Measurements from ENCODE around the gene OPHN1. TPM values are rescaled to one million over a fixed set of nuclear protein-coding genes. Genes with fewer than 3 reads are reported as not detected.

The OPHN1 gene
- total and polyA plus RNA-seq, 2 of the 13 experiments (the other 11 are each of a cell fraction or from before 2014, with no cell fraction given) = 1.6 to 1.7 TPM

- TF ChIP-seq, protein P1, sequence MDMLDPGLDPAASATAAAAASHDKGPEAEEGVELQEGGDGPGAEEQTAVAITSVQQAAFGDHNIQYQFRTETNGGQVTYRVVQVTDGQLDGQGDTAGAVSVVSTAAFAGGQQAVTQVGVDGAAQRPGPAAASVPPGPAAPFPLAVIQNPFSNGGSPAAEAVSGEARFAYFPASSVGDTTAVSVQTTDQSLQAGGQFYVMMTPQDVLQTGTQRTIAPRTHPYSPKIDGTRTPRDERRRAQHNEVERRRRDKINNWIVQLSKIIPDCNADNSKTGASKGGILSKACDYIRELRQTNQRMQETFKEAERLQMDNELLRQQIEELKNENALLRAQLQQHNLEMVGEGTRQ (IDR thresholded peaks at IDR 0.05; ENCODE audit: low read depth, low read length) = no peak
- TF ChIP-seq, protein P1 (CRISPR knock-in tag; IDR thresholded peaks at IDR 0.05; ENCODE audit: borderline replicate concordance) = no peak
- no peak for TF ChIP-seq HOXA7 (CRISPR knock-in tag; IDR thresholded peaks at IDR 0.05)
- no peak for TF ChIP-seq SRSF4 (IDR thresholded peaks at IDR 0.05; ENCODE audit: low read depth, low read length, poor library complexity, severe bottlenecking)
- no peak for TF ChIP-seq FOSL2 (CRISPR knock-in tag; IDR thresholded peaks at IDR 0.05)
- no peak for TF ChIP-seq ZNF354B (CRISPR knock-in tag; IDR thresholded peaks at IDR 0.05)
- TF ChIP-seq ZNF383 (CRISPR knock-in tag; IDR thresholded peaks at IDR 0.05; ENCODE audit: borderline replicate concordance) = no peak
- no peak for TF ChIP-seq KDM6A (CRISPR knock-in tag; IDR thresholded peaks at IDR 0.05; ENCODE audit: low read depth)
- no peak for TF ChIP-seq CBX1 (IDR thresholded peaks at IDR 0.05; ENCODE audit: low read depth)
- TF ChIP-seq U2AF1 (optimal IDR thresholded peaks at IDR 0.05; ENCODE audit: low read depth, low read length) = no peak
- TF ChIP-seq ZNF512B (CRISPR knock-in tag; IDR thresholded peaks at IDR 0.05; ENCODE audit: borderline replicate concordance) = no peak
- TF ChIP-seq ZBTB33 (CRISPR knock-in tag; IDR thresholded peaks at IDR 0.05) = no peak
- no peak for TF ChIP-seq SP140L (CRISPR knock-in tag; IDR thresholded peaks at IDR 0.05; ENCODE audit: borderline replicate concordance)
- TF ChIP-seq ERF (CRISPR knock-in tag; IDR thresholded peaks at IDR 0.05) = no peak
- no peak for TF ChIP-seq MAFK (conservative IDR thresholded peaks at IDR 0.05 in 1 of 2, IDR thresholded peaks at IDR 0.05 in 1 of 2; ENCODE audit: low read length in 2 of 2)
- TF ChIP-seq KLF11 (CRISPR knock-in tag; IDR thresholded peaks at IDR 0.05) = no peak
- no peak for TF ChIP-seq CTCF (CRISPR knock-in tag; IDR thresholded peaks at IDR 0.05)
- TF ChIP-seq HMGXB4 (CRISPR knock-in tag; IDR thresholded peaks at IDR 0.05; ENCODE audit: borderline replicate concordance in 1 of 2, low read depth in 1 of 2) = no peak
Observed at GRCh38 chrX:68433155-68433980, at the start of gene OPHN1 (continued).

Measured in HepG2 (cell line).